Measurements from ENCODE around the gene WFDC10A. TPM values are rescaled to one million over a fixed set of nuclear protein-coding genes. Genes with fewer than 3 reads are reported as not detected.
"Not testable (repeated sequence)": the region's sequence is repeated elsewhere in the genome, so short reads cannot be mapped to it uniquely, and the experiment has no call there.

Gene WFDC10A
- total RNA-seq (2014; rRNA removed; shearing (Covaris generic)) = not detected in 2 replicates
- polyA plus RNA-seq (2015; cell fraction: cytosol; rRNA removed) = not detected in 2 replicates
- polyA plus RNA-seq (2015; cell fraction: nucleus; rRNA removed) = not detected in 2 replicates

DNA sequence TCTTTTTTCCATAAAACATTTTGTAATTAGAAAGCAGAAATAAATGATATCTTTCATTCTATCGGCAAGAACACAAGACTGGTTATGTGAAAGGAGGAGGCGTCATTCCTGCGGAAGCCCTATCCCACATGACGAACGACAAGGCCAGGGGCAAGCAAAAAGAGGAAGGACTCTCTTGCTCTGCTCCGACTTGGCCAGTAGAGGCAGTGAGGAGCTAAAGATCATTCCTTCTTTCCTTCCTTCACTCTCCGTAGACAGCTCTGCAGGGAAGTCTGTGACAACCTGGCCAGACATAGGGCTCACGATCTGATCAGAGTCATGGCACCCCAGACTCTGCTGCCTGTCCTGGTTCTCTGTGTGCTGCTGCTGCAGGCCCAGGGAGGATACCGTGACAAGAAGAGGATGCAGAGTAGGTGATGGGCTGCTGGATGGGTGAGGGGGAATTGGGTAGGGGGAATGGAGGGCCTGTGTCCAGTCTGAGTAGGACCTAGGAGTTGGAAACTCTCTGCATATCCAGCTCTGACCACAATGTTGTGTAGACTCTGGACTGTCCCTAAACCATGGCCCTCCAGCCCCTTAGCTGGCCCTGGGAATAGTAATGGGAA, at the start of gene WFDC10A:
Gene WFDC10A, plus strand, starts transcription at position 244 of the 605 bp plus-strand sequence. Its CDS starts 75 bp downstream, at position 319.
- DNase-seq (ENCODE audit: low read depth) = peak; percentile 77

DNA sequence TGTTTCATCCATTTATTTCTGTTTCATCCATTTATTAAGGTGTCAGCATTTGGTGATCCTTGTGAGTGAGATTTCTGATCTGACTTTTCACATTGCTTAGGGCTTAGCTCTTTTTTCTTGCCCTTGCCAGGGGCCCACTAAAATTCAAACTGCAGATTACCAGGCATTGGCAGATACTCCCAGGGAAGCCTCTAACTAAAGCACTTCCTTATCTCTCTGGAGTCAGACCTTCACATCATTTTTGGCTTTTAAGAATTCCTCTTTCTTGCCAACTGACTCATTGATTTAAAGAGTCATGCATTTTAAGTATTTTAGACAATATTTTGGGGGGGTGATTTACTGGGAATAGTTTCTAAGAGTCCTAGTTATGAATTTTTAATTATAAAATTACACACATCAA, 47.8 kb upstream of the WFDC10A start:
- no peak for DNase-seq (ENCODE audit: low read depth)

DNA sequence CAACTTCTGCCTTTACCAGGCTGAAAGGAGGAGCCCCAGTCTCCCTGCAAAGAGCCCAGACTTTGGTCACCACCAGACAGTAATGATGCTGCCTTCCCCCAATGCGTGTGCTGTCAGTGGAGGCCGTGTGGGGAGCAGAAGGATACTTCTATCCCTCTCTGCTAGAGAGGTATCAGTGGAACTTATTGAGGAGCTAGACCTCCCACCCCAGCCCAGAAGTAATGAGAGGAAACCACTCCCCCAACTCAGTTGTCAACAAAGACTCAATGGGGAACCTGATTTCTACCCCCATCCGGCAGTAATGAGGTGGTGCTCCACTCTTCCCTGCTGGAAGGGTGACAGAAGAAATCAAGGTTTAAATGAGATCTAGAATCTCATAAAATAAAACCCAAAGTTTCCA, 46.0 kb upstream of the WFDC10A start:
- DNase-seq (ENCODE audit: low read depth) = no peak

DNA sequence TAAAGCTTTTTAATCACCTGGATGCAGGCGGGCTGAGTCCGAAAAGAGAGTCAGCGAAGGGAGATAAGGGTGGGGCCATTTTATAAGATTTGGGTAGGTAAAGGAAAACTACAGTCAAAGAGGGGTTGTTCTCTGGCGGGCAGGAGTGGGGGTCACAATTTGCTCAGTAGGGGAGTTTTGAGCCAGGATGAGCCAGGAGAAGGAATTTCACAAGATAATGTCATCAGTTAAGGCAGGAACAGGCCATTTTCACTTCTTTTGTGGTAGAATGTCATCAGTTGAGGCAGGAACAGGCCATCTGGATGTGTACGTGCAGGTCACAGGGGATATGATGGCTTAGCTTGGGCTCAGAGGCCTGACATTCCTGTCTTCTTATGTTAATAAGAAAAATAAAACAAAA, 45.2 kb upstream of the WFDC10A start:
- DNase-seq (ENCODE audit: low read depth) = not testable (repeated sequence)

GRCh38 chr20:45585986-45586385, 43.6 kb upstream of the WFDC10A start:
- not testable (repeated sequence) for DNase-seq (ENCODE audit: low read depth)

DNA sequence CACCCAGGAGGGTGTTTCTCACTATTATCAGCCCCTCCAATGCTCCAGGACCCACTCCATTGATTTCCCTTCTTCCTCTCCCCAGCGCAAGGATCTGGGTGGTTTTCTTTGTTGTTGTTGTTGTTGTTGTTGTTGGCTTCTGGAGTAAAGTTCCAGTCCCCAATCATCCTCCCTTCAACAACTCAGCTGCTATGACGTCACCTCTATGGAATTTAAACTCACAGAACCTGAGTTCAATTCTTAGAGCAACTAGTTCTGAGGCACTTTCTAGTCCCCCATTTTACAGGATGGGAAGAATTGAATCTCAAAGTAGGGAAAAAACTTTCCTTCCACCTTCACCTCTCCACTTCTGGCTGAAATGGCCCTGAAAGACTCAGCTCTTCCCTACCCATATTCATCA, 40.7 kb upstream of the WFDC10A start:
- DNase-seq (ENCODE audit: low read depth) = no peak

DNA sequence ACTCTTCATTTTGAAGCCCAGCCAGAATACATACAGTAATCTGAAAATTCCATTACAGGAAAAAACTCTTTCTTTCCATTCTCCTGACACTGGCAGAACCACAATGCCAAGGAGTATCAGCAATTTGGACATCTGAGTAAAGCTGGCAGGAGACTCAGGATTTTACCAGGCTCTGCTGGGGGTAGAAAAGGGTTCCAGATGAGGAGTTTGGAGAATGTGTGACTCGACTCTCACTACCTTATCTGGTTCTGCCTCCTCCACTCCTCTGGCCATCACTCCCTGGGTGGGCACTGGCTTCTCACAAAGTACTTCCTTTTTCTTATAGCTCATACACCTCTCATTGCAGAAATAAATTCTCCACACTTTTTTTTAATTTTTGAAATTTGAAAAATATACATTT, 39.8 kb upstream of the WFDC10A start:
- DNase-seq (ENCODE audit: low read depth) = no peak

- peak; percentile 56 for DNase-seq (ENCODE audit: low read depth)
These were observed 36.9 kb upstream of the WFDC10A start for GRCh38 chr20:45592574-45593189.

GRCh38 chr20:45593498-45593897, 36.0 kb upstream of the WFDC10A start:
- no peak for DNase-seq (ENCODE audit: low read depth)

DNA sequence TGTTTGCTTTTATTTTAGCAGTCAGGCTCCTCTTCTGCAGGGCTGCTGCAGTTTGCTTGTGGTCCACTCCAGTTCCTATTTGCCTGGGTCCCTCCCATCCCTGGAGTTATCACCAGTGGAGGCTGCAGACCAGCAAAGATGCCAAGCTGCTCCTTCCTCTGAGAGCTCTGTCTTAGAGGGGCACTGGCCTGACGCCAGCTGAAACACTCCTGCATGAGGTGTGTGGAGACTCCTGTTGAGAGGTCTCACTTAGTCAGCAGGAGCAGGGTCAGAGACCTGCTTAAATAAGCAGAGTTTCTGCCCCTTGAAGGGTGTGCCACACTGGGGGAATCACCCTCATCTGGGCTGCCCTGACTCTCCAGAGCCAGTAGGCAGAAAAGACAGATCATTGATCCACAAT, 34.3 kb upstream of the WFDC10A start:
- no peak for DNase-seq (ENCODE audit: low read depth)

- no peak for DNase-seq (ENCODE audit: low read depth)
These were observed 21.7 kb upstream of the WFDC10A start for GRCh38 chr20:45607810-45608209.

DNA sequence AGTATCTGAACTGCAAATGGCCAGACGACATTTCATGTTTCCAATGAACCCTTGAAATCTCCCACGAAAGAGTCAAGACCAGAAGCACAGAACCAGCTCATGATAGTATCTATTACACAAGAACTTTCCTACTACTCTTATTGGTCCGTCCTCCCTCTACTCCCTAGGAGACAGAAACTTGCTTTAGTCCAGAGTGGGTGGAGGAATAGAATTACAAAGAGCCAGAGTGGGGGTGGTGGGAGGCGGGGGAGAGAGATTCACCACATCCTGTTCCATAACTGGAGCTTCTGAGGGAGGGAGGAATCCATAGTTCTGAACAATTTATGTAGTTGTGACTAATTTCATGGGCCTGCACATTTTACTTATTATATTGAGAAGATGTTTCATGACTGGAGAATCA, 18.5 kb upstream of the WFDC10A start:
- peak; percentile 89 for DNase-seq (ENCODE audit: low read depth)

DNA sequence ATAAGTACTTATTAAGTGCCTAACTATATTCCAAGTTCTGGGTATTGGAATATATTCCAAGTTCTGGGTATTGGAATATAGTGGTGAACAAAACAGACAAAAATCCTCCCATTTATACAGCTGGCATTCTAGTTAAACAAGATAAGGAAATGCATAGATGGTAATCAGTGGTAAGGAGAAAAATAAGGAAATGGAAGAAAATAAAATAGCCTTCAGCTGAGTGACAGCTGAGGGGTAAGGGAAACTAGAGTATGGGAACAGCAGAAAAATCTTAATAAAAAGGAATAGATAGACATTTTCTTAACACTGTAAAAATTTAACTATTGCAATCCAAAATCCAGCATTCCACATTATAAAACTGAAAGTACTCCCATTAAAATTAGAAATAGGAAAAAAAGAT, 17.2 kb upstream of the WFDC10A start:
- no peak for DNase-seq (ENCODE audit: low read depth)

DNA sequence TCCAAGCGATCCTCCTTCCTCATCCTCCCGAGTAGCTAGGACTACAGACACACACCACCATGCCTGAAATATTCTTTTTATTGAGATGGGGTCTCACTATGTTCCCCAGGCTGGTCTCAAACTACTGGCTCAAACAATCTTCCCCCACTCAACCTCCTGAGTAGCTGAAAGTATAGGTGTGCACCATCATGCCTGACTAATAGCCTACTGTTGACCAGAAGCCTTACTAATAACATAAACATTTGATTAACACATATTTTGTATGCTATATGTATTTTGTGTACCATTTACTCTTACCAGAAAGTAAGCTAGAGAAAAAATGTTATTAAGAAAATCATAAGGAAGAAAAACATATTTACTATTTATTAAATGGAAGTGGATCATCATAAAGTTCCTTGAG, 11.9 kb upstream of the WFDC10A start:
- no peak for DNase-seq (ENCODE audit: low read depth)

GRCh38 chr20:45621593-45621992, 7.9 kb upstream of the WFDC10A start:
- no peak for DNase-seq (ENCODE audit: low read depth)

GRCh38 chr20:45626540-45626939, 3.0 kb upstream of the WFDC10A start:
- no peak for DNase-seq (ENCODE audit: low read depth)

- peak; percentile 24 for DNase-seq (ENCODE audit: low read depth)
These were observed 832 bp downstream of the WFDC10A start for GRCh38 chr20:45630371-45630770.

GRCh38 chr20:45631184-45631583, 1.6 kb downstream of the WFDC10A start, which contains the start of gene WFDC9:
Gene WFDC9 (minus strand): TSS chr20:45631284. CDS start chr20:45610181, 21,103 bp downstream.
- no peak for DNase-seq (ENCODE audit: low read depth)

DNA sequence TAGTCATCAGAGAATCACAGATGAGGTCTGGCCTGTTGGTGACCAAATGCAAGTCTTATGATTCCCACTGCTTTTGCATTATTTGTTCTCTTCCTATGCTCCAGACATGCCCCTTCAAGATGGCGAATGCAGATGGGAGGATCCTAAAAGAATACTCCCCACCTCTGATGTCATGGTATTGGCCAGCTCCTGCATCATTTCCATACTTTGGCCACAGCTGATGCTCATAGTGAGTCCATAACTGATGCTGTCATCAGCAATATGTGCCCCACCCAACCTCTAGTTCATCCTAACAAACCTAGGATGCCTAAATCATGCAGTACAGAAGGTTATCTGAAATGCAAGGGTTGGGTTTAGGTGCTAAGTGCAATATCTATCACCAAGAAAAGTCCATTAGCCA, 7.0 kb downstream of the WFDC10A start:
- DNase-seq (ENCODE audit: low read depth) = no peak

DNA sequence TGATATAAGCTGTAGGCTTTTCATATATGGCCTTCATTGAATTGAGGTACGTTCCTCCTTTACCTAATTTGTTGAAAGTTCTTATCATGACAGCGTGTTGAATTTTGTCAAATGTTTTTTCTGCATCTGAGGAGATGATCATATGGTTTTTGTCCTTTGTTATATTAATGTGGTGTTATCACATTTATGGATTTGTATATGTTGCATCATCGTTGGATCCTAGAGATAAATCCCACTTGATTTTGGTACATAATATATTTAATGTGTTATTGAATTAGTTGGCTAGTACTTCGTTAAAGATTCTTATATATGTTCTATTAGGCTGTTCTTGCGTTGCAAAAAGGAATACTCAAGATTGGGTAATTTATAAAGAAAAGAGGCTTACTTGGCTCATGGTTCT, 10.1 kb downstream of the WFDC10A start:
- no peak for DNase-seq (ENCODE audit: low read depth)

- DNase-seq (ENCODE audit: low read depth) = not testable (repeated sequence)
These were observed 11.5 kb downstream of the WFDC10A start for GRCh38 chr20:45641076-45641475.

- DNase-seq (ENCODE audit: low read depth) = not testable (repeated sequence)
These were observed 16.3 kb downstream of the WFDC10A start for GRCh38 chr20:45645869-45646268.

- DNase-seq (ENCODE audit: low read depth) = no peak
These were observed 17.3 kb downstream of the WFDC10A start for GRCh38 chr20:45646875-45647274.

Data from HT1080 (cell line).